Measurements from ENCODE around the gene CTIF.

Gene CTIF

DNA sequence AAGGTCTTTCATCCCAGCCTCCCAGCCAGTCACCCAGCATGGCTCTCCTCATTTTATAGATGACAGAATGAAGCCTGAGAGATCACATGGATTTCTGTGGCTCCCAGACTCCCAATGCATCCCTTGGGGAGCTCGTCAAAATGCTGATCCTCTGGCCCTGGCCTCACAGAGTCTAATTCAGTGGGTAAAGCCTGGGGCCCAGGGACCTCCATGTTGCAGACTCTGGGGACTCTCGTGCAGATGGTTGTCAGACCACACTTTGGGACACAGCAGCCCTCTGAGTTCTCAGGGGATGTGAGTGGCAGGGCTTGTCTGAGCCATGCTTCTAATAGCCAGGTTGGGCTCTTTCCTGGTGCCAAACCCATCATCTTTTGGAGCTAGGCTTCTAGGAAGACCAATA lies 97.0 kb downstream of the CTIF start:
- Histone ChIP-seq H3K9me3 (ENCODE audit: control insufficient read depth, low read length) (no peaks in the 10 kb centered on the region), H3K27ac (no peak overlapping the region), H3K4me1 (no peaks in the 10 kb centered on the region), H3K9ac (no peak overlapping the region), H3K27me3 (ENCODE audit: control insufficient read depth, insufficient read depth, low read length) (no peaks in the 10 kb centered on the region), H3K4me2 (ENCODE audit: low read length) (no peak overlapping the region), H3K79me2 (peaks cover 8% of the 10 kb centered on the region), H2AFZ (no peak overlapping the region), H3K36me3 (ENCODE audit: control insufficient read depth, insufficient read depth, low read length) (no peaks in the 10 kb centered on the region), H3K4me3 (ENCODE audit: low read depth, low read length) (no peak overlapping the region)
- TF ChIP-seq, protein P1, sequence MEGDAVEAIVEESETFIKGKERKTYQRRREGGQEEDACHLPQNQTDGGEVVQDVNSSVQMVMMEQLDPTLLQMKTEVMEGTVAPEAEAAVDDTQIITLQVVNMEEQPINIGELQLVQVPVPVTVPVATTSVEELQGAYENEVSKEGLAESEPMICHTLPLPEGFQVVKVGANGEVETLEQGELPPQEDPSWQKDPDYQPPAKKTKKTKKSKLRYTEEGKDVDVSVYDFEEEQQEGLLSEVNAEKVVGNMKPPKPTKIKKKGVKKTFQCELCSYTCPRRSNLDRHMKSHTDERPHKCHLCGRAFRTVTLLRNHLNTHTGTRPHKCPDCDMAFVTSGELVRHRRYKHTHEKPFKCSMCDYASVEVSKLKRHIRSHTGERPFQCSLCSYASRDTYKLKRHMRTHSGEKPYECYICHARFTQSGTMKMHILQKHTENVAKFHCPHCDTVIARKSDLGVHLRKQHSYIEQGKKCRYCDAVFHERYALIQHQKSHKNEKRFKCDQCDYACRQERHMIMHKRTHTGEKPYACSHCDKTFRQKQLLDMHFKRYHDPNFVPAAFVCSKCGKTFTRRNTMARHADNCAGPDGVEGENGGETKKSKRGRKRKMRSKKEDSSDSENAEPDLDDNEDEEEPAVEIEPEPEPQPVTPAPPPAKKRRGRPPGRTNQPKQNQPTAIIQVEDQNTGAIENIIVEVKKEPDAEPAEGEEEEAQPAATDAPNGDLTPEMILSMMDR (IDR thresholded peaks at IDR 0.05): no peak

DNA sequence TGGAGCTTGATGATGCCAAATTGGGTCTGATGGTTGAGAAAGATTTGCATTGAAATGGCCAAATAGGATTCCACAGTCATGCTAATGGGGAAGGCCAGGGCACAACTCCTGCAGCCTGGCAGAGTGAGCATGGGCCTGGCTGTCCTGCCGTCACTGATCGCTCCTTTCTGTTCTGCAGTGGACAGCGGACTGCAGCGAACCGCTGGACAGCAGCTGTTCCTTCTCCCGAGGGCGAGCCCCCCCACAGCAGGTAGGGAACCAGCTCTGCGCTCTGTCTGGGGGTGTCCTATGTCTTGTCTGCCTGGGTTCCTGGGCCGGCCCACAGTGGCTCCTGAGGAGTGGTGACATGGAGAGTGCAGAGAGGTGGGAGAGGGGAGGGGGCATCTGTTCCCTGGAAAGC lies 97.6 kb downstream of the CTIF start:
- H3K9ac ChIP-seq: no peak overlapping the region
- no peaks in the 10 kb centered on the region for H3K27me3 ChIP-seq (ENCODE audit: control insufficient read depth, insufficient read depth, low read length)
- TF ChIP-seq, protein P1 (IDR thresholded peaks at IDR 0.05): no peak
- H3K4me2 ChIP-seq (ENCODE audit: low read length): no peak overlapping the region
- no peaks in the 10 kb centered on the region for H3K36me3 ChIP-seq (ENCODE audit: control insufficient read depth, insufficient read depth, low read length)
- no peak overlapping the region for H3K27ac ChIP-seq
- no peaks in the 10 kb centered on the region for H3K4me1 ChIP-seq
- no peak overlapping the region for H3K4me3 ChIP-seq (ENCODE audit: low read depth, low read length)
- H3K79me2 ChIP-seq: peaks cover 6% of the 10 kb centered on the region
- H3K9me3 ChIP-seq (ENCODE audit: control insufficient read depth, low read length): no peaks in the 10 kb centered on the region
- H2AFZ ChIP-seq: no peak overlapping the region

GRCh38 chr18:48637081-48637990 lies 98.5 kb downstream of the CTIF start:
- H3K4me2 ChIP-seq (ENCODE audit: low read length): no peak overlapping the region
- H2AFZ ChIP-seq: no peak overlapping the region
- no peaks in the 10 kb centered on the region for H3K36me3 ChIP-seq (ENCODE audit: control insufficient read depth, insufficient read depth, low read length)
- TF ChIP-seq, protein P1 (IDR thresholded peaks at IDR 0.05): no peak
- H3K4me3 ChIP-seq (ENCODE audit: low read depth, low read length): no peak overlapping the region
- no peak overlapping the region for H3K9ac ChIP-seq
- no peak overlapping the region for H3K27ac ChIP-seq
- no peaks in the 10 kb centered on the region for H3K4me1 ChIP-seq
- H3K79me2 ChIP-seq: peaks cover 6% of the 10 kb centered on the region
- no peaks in the 10 kb centered on the region for H3K27me3 ChIP-seq (ENCODE audit: control insufficient read depth, insufficient read depth, low read length)
- no peaks in the 10 kb centered on the region for H3K9me3 ChIP-seq (ENCODE audit: control insufficient read depth, low read length)

GRCh38 chr18:48638451-48638850 lies 99.6 kb downstream of the CTIF start:
- no peak overlapping the region for H3K9ac ChIP-seq
- no peak overlapping the region for H3K27ac ChIP-seq
- peaks cover 6% of the 10 kb centered on the region for H3K79me2 ChIP-seq
- no peaks in the 10 kb centered on the region for H3K27me3 ChIP-seq (ENCODE audit: control insufficient read depth, insufficient read depth, low read length)
- TF ChIP-seq, protein P1 (IDR thresholded peaks at IDR 0.05): no peak
- no peaks in the 10 kb centered on the region for H3K9me3 ChIP-seq (ENCODE audit: control insufficient read depth, low read length)
- no peak overlapping the region for H2AFZ ChIP-seq
- no peak overlapping the region for H3K4me2 ChIP-seq (ENCODE audit: low read length)
- no peaks in the 10 kb centered on the region for H3K36me3 ChIP-seq (ENCODE audit: control insufficient read depth, insufficient read depth, low read length)
- H3K4me1 ChIP-seq: no peaks in the 10 kb centered on the region
- no peak overlapping the region for H3K4me3 ChIP-seq (ENCODE audit: low read depth, low read length)
